IMR-90 (cell line): Measurements from ENCODE around the gene IFT81. TPM values are rescaled to one million over a fixed set of nuclear protein-coding genes. Genes with fewer than 3 reads are reported as not detected.

ENCODE experiments used
- ATAC-seq: fragments of 200-7000 bp; cut with Tn5 transposase; 2 replicates; pipeline ENCODE4 v1.9.1; 2020; ENCODE audit warnings: low read depth, mild to moderate bottlenecking, moderate library complexity
- BruUV-seq: library from RNA; stranded (reverse); fragments of 400-500 nt; replicated peaks from 2 replicates; lab custom pipeline; 2021; lab: Mats Ljungman, UMichigan
- CTCF ChIA-PET: fragments of 300-600 bp; formaldehyde crosslinking; extraction: SDS; loops from one replicate; lab custom pipeline; 2021; ENCODE audit warnings: antibody characterized with exemption; lab: Yijun Ruan, JAX
- POLR2A ChIA-PET: fragments of 300-600 bp; sonication (Branson Sonifier 250); formaldehyde crosslinking; loops from one replicate; lab custom pipeline; 2022; ENCODE audit warnings: antibody characterized with exemption; ENCODE audit not compliant: unreplicated experiment; lab: Charles Lee
- DNase-seq: peaks from one replicate; pipeline ENCODE4 v3.0.0; 2013
- H2AFZ ChIP-seq: replicated peaks from 2 replicates; pipeline ENCODE3; 2013; ENCODE audit warnings: low read length, mild to moderate bottlenecking; ENCODE audit not compliant: poor library complexity
- H2AK5ac ChIP-seq: 2 replicates; pipeline ENCODE4 v1.6.1; 2013; ENCODE audit warnings: low read depth, low read length, inconsistent platforms
- H2AK9ac ChIP-seq: replicated peaks from 2 replicates; pipeline ENCODE3; 2013; ENCODE audit warnings: mild to moderate bottlenecking, low read depth, low read length, moderate library complexity; ENCODE audit not compliant: poor library complexity
- H2BK120ac ChIP-seq: 2 replicates; pipeline ENCODE4 v1.6.1; 2013; ENCODE audit warnings: low read depth, low read length, inconsistent platforms
- H2BK15ac ChIP-seq: 3 replicates; pipeline ENCODE4 v1.6.1; 2013; ENCODE audit warnings: low read depth, low read length, inconsistent platforms
- H2BK20ac ChIP-seq: 2 replicates; pipeline ENCODE4 v1.6.1; 2013; ENCODE audit warnings: low read depth, mild to moderate bottlenecking, inconsistent platforms, low read length, moderate library complexity
- H2BK5ac ChIP-seq: 2 replicates; pipeline ENCODE4 v1.6.1; 2013; ENCODE audit warnings: mild to moderate bottlenecking, low read depth, low read length, inconsistent platforms; ENCODE audit not compliant: poor library complexity, severe bottlenecking
- H3K14ac ChIP-seq: replicated peaks from 2 replicates; pipeline ENCODE4 v1.6.1; 2013; ENCODE audit warnings: low read depth, low read length, inconsistent platforms
- H3K18ac ChIP-seq: 2 replicates; pipeline ENCODE4 v1.6.1; 2013; ENCODE audit warnings: low read depth, low read length, control low read depth
- H3K23ac ChIP-seq: 2 replicates; pipeline ENCODE4 v1.6.1; 2013; ENCODE audit warnings: low read depth, low read length, inconsistent platforms
- H3K27ac ChIP-seq: 2 replicates; pipeline ENCODE4 v1.5.1; 2013; ENCODE audit warnings: mild to moderate bottlenecking, control low read depth, low read length; ENCODE audit not compliant: insufficient read depth
- H3K27me3 ChIP-seq: 2 replicates; pipeline ENCODE4 v1.6.1; 2013; ENCODE audit warnings: low read length; ENCODE audit not compliant: control insufficient read depth, insufficient read depth
- H3K36me3 ChIP-seq: 2 replicates; pipeline ENCODE4 v1.6.1; 2013; ENCODE audit warnings: low read length, mixed read lengths; ENCODE audit not compliant: control insufficient read depth, insufficient read depth
- H3K4ac ChIP-seq: 2 replicates; pipeline ENCODE4 v1.6.1; 2013; ENCODE audit warnings: low read depth, low read length, inconsistent platforms
- H3K4me1 ChIP-seq: 2 replicates; pipeline ENCODE4 v1.6.1; 2013; ENCODE audit warnings: low read length, mixed read lengths; ENCODE audit not compliant: control insufficient read depth, insufficient read depth
- H3K4me2 ChIP-seq: 2 replicates; pipeline ENCODE4 v1.6.1; 2013; ENCODE audit warnings: low read depth, mild to moderate bottlenecking, control low read depth, low read length, moderate library complexity
- H3K4me3 ChIP-seq: 2 replicates; pipeline ENCODE4 v1.5.1; 2013; ENCODE audit warnings: low read depth, mild to moderate bottlenecking, control low read depth, low read length, moderate library complexity; ENCODE audit not compliant: insufficient read depth
- H3K56ac ChIP-seq: 2 replicates; pipeline ENCODE4 v1.6.1; 2013; ENCODE audit warnings: low read length, inconsistent platforms; ENCODE audit not compliant: insufficient read depth; ENCODE audit errors: extremely low read depth
- H3K79me1 ChIP-seq, 2 experiments: 2 replicates each; pipeline ENCODE4 v1.6.1; 2013; ENCODE audit warnings: low read length in 2 of 2, inconsistent platforms in 1 of 2, low read depth in 1 of 2
- H3K9ac ChIP-seq: 2 replicates; pipeline ENCODE4 v1.6.1; 2013; ENCODE audit warnings: low read depth, low read length, control low read depth
- H3K9me1 ChIP-seq: 2 replicates; pipeline ENCODE4 v1.6.1; 2013; ENCODE audit warnings: low read length, inconsistent platforms; ENCODE audit not compliant: insufficient read depth
- H3K9me3 ChIP-seq: 2 replicates; pipeline ENCODE4 v1.6.1; 2013; ENCODE audit warnings: low read length; ENCODE audit not compliant: control insufficient read depth, insufficient read depth
- H4K20me1 ChIP-seq: 2 replicates; pipeline ENCODE4 v1.6.1; 2013; ENCODE audit warnings: low read length, inconsistent platforms; ENCODE audit not compliant: insufficient read depth
- H4K5ac ChIP-seq: 2 replicates; pipeline ENCODE4 v1.6.1; 2013; ENCODE audit warnings: mild to moderate bottlenecking, low read depth, low read length, control low read depth
- H4K8ac ChIP-seq, 2 experiments: 2 replicates each; pipeline ENCODE4 v1.6.1; 2013; ENCODE audit warnings: low read depth in 2 of 2, low read length in 2 of 2, control low read depth in 1 of 2, inconsistent platforms in 1 of 2
- H4K91ac ChIP-seq: 2 replicates; pipeline ENCODE4 v1.6.1; 2013; ENCODE audit warnings: low read depth, low read length, inconsistent platforms; ENCODE audit not compliant: insufficient read depth
- BHLHE40 ChIP-seq: fragments of 150-350 bp; IDR thresholded peaks from 2 replicates; pipeline ENCODE4 v1.6.1; 2016; ENCODE audit warnings: mild to moderate bottlenecking, low read depth, low read length
- CEBPB ChIP-seq: IDR thresholded peaks from 2 replicates; pipeline ENCODE4 v1.6.1; 2012; ENCODE audit warnings: low read depth, low read length, improper control_type of control experiment
- CHD1 ChIP-seq: IDR thresholded peaks from 2 replicates; pipeline ENCODE4 v1.6.1; 2012; ENCODE audit warnings: low read depth, low read length, improper control_type of control experiment
- FOS ChIP-seq: fragments of 150-350 bp; IDR thresholded peaks from 2 replicates; pipeline ENCODE4 v1.6.1; 2016; ENCODE audit warnings: low read depth, low read length
- MAFK ChIP-seq: IDR thresholded peaks from 2 replicates; pipeline ENCODE4 v1.6.1; 2012; ENCODE audit warnings: low read depth, low read length, improper control_type of control experiment
- MAZ ChIP-seq: IDR thresholded peaks from 2 replicates; pipeline ENCODE4 v1.6.1; 2012; ENCODE audit warnings: low read depth, mild to moderate bottlenecking, low read length, improper control_type of control experiment, moderate library complexity, borderline replicate concordance
- MXI1 ChIP-seq: IDR thresholded peaks from 2 replicates; pipeline ENCODE4 v1.6.1; 2012; ENCODE audit warnings: low read depth, mild to moderate bottlenecking, low read length, moderate library complexity, borderline replicate concordance
- NFE2L2 ChIP-seq: fragments of 150-350 bp; IDR thresholded peaks from 2 replicates; pipeline ENCODE4 v1.6.1; 2016; ENCODE audit warnings: low read depth, mild to moderate bottlenecking, low read length
- POLR2A ChIP-seq: IDR thresholded peaks from 2 replicates; pipeline ENCODE4 v1.6.1; 2012; ENCODE audit warnings: mild to moderate bottlenecking, low read depth, low read length
- RAD21 ChIP-seq: IDR thresholded peaks from 2 replicates; pipeline ENCODE4 v1.6.1; 2012; ENCODE audit warnings: low read length, improper control_type of control experiment
- RCOR1 ChIP-seq: IDR thresholded peaks from 2 replicates; pipeline ENCODE4 v1.6.1; 2012; ENCODE audit warnings: mild to moderate bottlenecking, low read length, improper control_type of control experiment; ENCODE audit not compliant: insufficient replicate concordance
- RFX5 ChIP-seq: IDR thresholded peaks from 2 replicates; pipeline ENCODE4 v1.8.0; 2012; ENCODE audit warnings: low read depth, mild to moderate bottlenecking, low read length, moderate library complexity
- SMC3 ChIP-seq: fragments of 150-350 bp; IDR thresholded peaks from 2 replicates; pipeline ENCODE4 v1.6.1; 2016; ENCODE audit warnings: low read depth, mild to moderate bottlenecking, antibody characterized with exemption, low read length, moderate library complexity
- WGBS, 2 experiments: methylation state at CpG; one replicate each; pipeline versions ENCODE4 v1.1.5 to v1.1.7; 2013; ENCODE audit warnings: missing lambda C conversion rate in 2 of 2; ENCODE audit not compliant: insufficient read length in 1 of 2; ENCODE audit errors: extremely low coverage in 2 of 2; 5-methylcytosine and 5-hydroxymethylcytosine counted together
- dilution Hi-C: fragments of 300-500 bp; cut with HindIII; formaldehyde crosslinking; loops from one replicate; pipeline ENCODE4 v1.14.3; 2018; ENCODE audit warnings: low sequenced_read_pairs; ENCODE audit not compliant: unreplicated experiment
- in situ Hi-C: fragments of 300-500 bp; cut with MboI; formaldehyde crosslinking; loops from 3 replicates; pipeline ENCODE4 v1.14.3; 2019; ENCODE audit warnings: low sequenced_read_pairs, inconsistent platforms, mixed read lengths
- intact Hi-C: fragments of 100-400 bp; cut with micrococcal nuclease; formaldehyde crosslinking; loops from 2 replicates; pipeline ENCODE4 v1.10.0; 2022
- polyA plus RNA-seq, 3 experiments: library from polyadenylated mRNA; depleted of rRNA; stranded (reverse); fragments of >200 nt; gene quantifications; 2 replicates each; pipeline ENCODE4 v1.2.3, GENCODE V29; 2012; ENCODE audit warnings: low replicate concordance in 1 of 3
- total RNA-seq: library from RNA; depleted of rRNA; stranded (reverse); fragments of >200 nt; gene quantifications from 2 replicates; pipeline ENCODE4 v1.2.3, GENCODE V29; 2012
- TF ChIP-seq, protein P1 (sequence below): conservative IDR thresholded peaks from 2 replicates; pipeline ENCODE4 v1.5.1; 2012; ENCODE audit warnings: mild to moderate bottlenecking, low read depth, low read length, improper control_type of control experiment
- TF ChIP-seq, protein P2 (sequence below): fragments of 150-350 bp; IDR thresholded peaks from 2 replicates; pipeline ENCODE4 v1.6.1; 2017; ENCODE audit warnings: mild to moderate bottlenecking, antibody characterized with exemption, low read length, low read depth
- TF ChIP-seq, protein P3 (sequence below): fragments of 150-350 bp; IDR thresholded peaks from 2 replicates; pipeline ENCODE4 v1.6.1; 2016; ENCODE audit warnings: low read depth, mild to moderate bottlenecking, low read length, moderate library complexity, borderline replicate concordance

IFT81 gene
- total and polyA plus RNA-seq, 2 of the 4 experiments (the other 2 are of a cell fraction), result 6.1 to 8.1 TPM

DNA sequence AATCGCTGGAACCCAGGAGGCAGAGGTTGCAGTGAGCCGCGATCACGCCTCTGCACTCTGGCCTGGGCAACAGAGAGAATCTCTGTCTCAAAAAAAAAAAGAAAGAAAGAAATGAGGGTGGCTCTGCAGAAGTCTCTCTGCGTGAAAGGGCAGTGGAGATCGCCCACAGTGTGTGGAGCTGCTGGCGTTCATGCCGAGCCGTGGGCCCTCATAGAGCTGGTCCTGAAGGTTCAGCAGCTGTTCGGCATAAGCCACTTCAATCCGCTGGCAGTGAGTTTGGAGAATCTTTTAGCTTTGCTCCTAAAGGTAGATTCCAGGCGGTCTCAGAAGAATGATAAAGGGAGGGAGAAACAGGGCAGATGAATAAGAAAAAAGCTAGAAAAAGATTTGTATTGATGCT, 120.2 kb downstream of the IFT81 start:
- H3K18ac ChIP-seq, result no peak overlapping the region
- BruUV-seq, result no TSS peak
- intact Hi-C loops, result no loop called here
- H3K4ac ChIP-seq, result no peak overlapping the region
- no peak overlapping the region for H4K8ac ChIP-seq
- no peaks in the 10 kb centered on the region for H3K79me1 ChIP-seq
- 93% methylated on average over 6 of the region's 12 CpGs; no CpG with 5 or more reads in 1 of the 2 experiments for WGBS, 2 experiments
- H2BK120ac ChIP-seq, result no peak overlapping the region
- no peak overlapping the region for H2AFZ ChIP-seq
- H2AK9ac ChIP-seq, result no peak overlapping the region
- no peaks in the 10 kb centered on the region for H3K27me3 ChIP-seq
- ChIA-PET POLR2A (no interaction called here), CTCF (no interaction called here)
- dilution Hi-C loops, result no loop called here
- no peaks in the 10 kb centered on the region for H4K20me1 ChIP-seq
- H3K36me3 ChIP-seq, result 0 out of 2 replicates have a peak, but pooled peaks cover 3% of the 10 kb centered on the region
- H4K91ac ChIP-seq, result no peak overlapping the region
- ATAC-seq (no peak), DNase-seq (no peak)
- H2BK15ac ChIP-seq, result no peak overlapping the region
- no peak overlapping the region for H3K4me2 ChIP-seq
- no peak overlapping the region for H2AK5ac ChIP-seq
- no peak overlapping the region for H3K27ac ChIP-seq
- no peak overlapping the region for H3K56ac ChIP-seq
- peaks cover 18% of the 10 kb centered on the region for H3K9me1 ChIP-seq
- H3K9me3 ChIP-seq, result no peaks in the 10 kb centered on the region
- TF ChIP-seq, protein P1, sequence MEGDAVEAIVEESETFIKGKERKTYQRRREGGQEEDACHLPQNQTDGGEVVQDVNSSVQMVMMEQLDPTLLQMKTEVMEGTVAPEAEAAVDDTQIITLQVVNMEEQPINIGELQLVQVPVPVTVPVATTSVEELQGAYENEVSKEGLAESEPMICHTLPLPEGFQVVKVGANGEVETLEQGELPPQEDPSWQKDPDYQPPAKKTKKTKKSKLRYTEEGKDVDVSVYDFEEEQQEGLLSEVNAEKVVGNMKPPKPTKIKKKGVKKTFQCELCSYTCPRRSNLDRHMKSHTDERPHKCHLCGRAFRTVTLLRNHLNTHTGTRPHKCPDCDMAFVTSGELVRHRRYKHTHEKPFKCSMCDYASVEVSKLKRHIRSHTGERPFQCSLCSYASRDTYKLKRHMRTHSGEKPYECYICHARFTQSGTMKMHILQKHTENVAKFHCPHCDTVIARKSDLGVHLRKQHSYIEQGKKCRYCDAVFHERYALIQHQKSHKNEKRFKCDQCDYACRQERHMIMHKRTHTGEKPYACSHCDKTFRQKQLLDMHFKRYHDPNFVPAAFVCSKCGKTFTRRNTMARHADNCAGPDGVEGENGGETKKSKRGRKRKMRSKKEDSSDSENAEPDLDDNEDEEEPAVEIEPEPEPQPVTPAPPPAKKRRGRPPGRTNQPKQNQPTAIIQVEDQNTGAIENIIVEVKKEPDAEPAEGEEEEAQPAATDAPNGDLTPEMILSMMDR, result no peak
- TF ChIP-seq, protein P2, sequence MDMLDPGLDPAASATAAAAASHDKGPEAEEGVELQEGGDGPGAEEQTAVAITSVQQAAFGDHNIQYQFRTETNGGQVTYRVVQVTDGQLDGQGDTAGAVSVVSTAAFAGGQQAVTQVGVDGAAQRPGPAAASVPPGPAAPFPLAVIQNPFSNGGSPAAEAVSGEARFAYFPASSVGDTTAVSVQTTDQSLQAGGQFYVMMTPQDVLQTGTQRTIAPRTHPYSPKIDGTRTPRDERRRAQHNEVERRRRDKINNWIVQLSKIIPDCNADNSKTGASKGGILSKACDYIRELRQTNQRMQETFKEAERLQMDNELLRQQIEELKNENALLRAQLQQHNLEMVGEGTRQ, result no peak
- TF ChIP-seq CHD1 (no peak), RFX5 (no peak), FOS (no peak), MAFK (no peak), BHLHE40 (no peak), MXI1 (no peak), RCOR1 (no peak), SMC3 (no peak), CEBPB (no peak), POLR2A (no peak), RAD21 (no peak), NFE2L2 (no peak), MAZ (no peak)
- TF ChIP-seq, protein P3, sequence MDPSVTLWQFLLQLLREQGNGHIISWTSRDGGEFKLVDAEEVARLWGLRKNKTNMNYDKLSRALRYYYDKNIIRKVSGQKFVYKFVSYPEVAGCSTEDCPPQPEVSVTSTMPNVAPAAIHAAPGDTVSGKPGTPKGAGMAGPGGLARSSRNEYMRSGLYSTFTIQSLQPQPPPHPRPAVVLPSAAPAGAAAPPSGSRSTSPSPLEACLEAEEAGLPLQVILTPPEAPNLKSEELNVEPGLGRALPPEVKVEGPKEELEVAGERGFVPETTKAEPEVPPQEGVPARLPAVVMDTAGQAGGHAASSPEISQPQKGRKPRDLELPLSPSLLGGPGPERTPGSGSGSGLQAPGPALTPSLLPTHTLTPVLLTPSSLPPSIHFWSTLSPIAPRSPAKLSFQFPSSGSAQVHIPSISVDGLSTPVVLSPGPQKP, result no peak
- peaks cover 21% of the 10 kb centered on the region; the same call in 1 of the 2 replicates for H3K4me1 ChIP-seq
- no peak overlapping the region for H3K4me3 ChIP-seq
- H2BK20ac ChIP-seq, result no peak overlapping the region
- H3K23ac ChIP-seq, result no peak overlapping the region
- no peak overlapping the region for H3K9ac ChIP-seq
- in situ Hi-C loops, result no loop called here
- H4K5ac ChIP-seq, result no peak overlapping the region
- H2BK5ac ChIP-seq, result no peak overlapping the region
- no peak overlapping the region for H3K14ac ChIP-seq
